ENCODE measurements around the gene SWI5. TPM values are rescaled to one million over a fixed set of nuclear protein-coding genes. Genes with fewer than 3 reads are reported as not detected.

SWI5 gene
- total and polyA plus RNA-seq, 9 of the 15 experiments (the other 6 are each of a cell fraction or from before 2014, with no cell fraction given) = 62.8 to 133 (median 95.9) TPM

MicroRNA genes within 50 kb of the gene (microRNA counts, 767-probe panel; counts per million panel counts)
- microRNA hsa-miR-199b-5p (3,237 counts per million, percentile 72 among the panel's probes with 10 or more counts), microRNA hsa-miR-3154 (not detected)

Small RNA genes within 50 kb of the gene (microRNA-seq; reads per million reads assigned to microRNA genes)
- 287 reads per million, percentile 87 among the genes with 10 or more reads in this experiment for gene MIR199B (ENCODE audit: borderline microRNAs expressed)
- gene MIR3154 (ENCODE audit: borderline microRNAs expressed) = not detected

Small RNA genes within 50 kb of the gene (small RNA-seq; reads per million reads assigned to genes)
- gene MIR199B (24.6 reads per million, percentile 97 among the genes with 10 or more reads in this experiment), gene MIR3154 (not detected)

Other genes with a start within 250 kb of the SWI5 start
Only the 7 nearest of the 15 such genes appear.
- 127 and 164 TPM in 2 replicates for gene CIZ1, start 84.7 kb upstream of the SWI5 start, total RNA-seq (2014; rRNA removed)
- gene CIZ1, start 84.7 kb upstream of the SWI5 start, total RNA-seq (2014; rRNA removed; fragmentation: Illumina TruSeq; extraction: Trizol) = 55.4 and 57.1 TPM in 2 replicates
- gene CIZ1, start 84.7 kb upstream of the SWI5 start, total RNA-seq (2015; rRNA removed; fragmentation: Illumina TruSeq; extraction: Trizol) = 83.7 and 87.8 TPM in 2 replicates
- 329 and 330 TPM in 2 replicates for gene CIZ1, start 84.7 kb upstream of the SWI5 start, total RNA-seq (2021)
- 82.1 and 168 TPM in 2 replicates for gene CIZ1, start 84.7 kb upstream of the SWI5 start, polyA plus RNA-seq (2011; rRNA removed)
- gene CIZ1, start 84.7 kb upstream of the SWI5 start, polyA plus RNA-seq (2014; fragmentation: Illumina TruSeq; extraction: Trizol) = 244 and 291 TPM in 2 replicates
- 10 to 100 TPM in 1 of 2 experiments, 1 to 10 TPM in 1; 6.6 to 12.6 TPM for gene CIZ1, start 84.7 kb upstream of the SWI5 start, polyA plus RNA-seq (2014; fragmentation: Nextera tagmentation; extraction: Ambion mirVana)
- 161 and 175 TPM in 2 replicates for gene CIZ1, start 84.7 kb upstream of the SWI5 start, polyA plus RNA-seq (2014; rRNA removed)
- gene DNM1, start 72.9 kb upstream of the SWI5 start, total RNA-seq (2014; rRNA removed) = 6.6 and 7.9 TPM in 2 replicates
- gene DNM1, start 72.9 kb upstream of the SWI5 start, total RNA-seq (2014; rRNA removed; fragmentation: Illumina TruSeq; extraction: Trizol) = 4.5 and 5.2 TPM in 2 replicates
- gene DNM1, start 72.9 kb upstream of the SWI5 start, total RNA-seq (2015; rRNA removed; fragmentation: Illumina TruSeq; extraction: Trizol) = 8.4 and 9.1 TPM in 2 replicates
- gene DNM1, start 72.9 kb upstream of the SWI5 start, total RNA-seq (2021) = 20.7 and 23.1 TPM in 2 replicates
- gene DNM1, start 72.9 kb upstream of the SWI5 start, polyA plus RNA-seq (2011; rRNA removed) = 9.5 and 33.1 TPM in 2 replicates
- 10.0 and 15.5 TPM in 2 replicates for gene DNM1, start 72.9 kb upstream of the SWI5 start, polyA plus RNA-seq (2014; fragmentation: Illumina TruSeq; extraction: Trizol)
- gene DNM1, start 72.9 kb upstream of the SWI5 start, polyA plus RNA-seq (2014; fragmentation: Nextera tagmentation; extraction: Ambion mirVana) = under 1 TPM; 0.39 to 0.58 TPM
- gene DNM1, start 72.9 kb upstream of the SWI5 start, polyA plus RNA-seq (2014; rRNA removed) = 17.6 TPM in 2 replicates
- gene GOLGA2, start 269 bp upstream of the SWI5 start, total RNA-seq (2014; rRNA removed) = 101 and 116 TPM in 2 replicates
- gene GOLGA2, start 269 bp upstream of the SWI5 start, total RNA-seq (2014; rRNA removed; fragmentation: Illumina TruSeq; extraction: Trizol) = 70.7 and 80.5 TPM in 2 replicates
- gene GOLGA2, start 269 bp upstream of the SWI5 start, total RNA-seq (2015; rRNA removed; fragmentation: Illumina TruSeq; extraction: Trizol) = 69.2 and 75.1 TPM in 2 replicates
- 91.3 and 109 TPM in 2 replicates for gene GOLGA2, start 269 bp upstream of the SWI5 start, total RNA-seq (2021)
- gene GOLGA2, start 269 bp upstream of the SWI5 start, polyA plus RNA-seq (2011; rRNA removed) = 76.0 and 137 TPM in 2 replicates
- gene GOLGA2, start 269 bp upstream of the SWI5 start, polyA plus RNA-seq (2014; fragmentation: Illumina TruSeq; extraction: Trizol) = 117 and 122 TPM in 2 replicates
- gene GOLGA2, start 269 bp upstream of the SWI5 start, polyA plus RNA-seq (2014; fragmentation: Nextera tagmentation; extraction: Ambion mirVana) = 10 to 100 TPM; 15.7 to 21.9 TPM
- gene GOLGA2, start 269 bp upstream of the SWI5 start, polyA plus RNA-seq (2014; rRNA removed) = 98.1 and 138 TPM in 2 replicates
- 46.0 and 90.9 TPM in 2 replicates for gene TRUB2, start 46.2 kb downstream of the SWI5 start, total RNA-seq (2014; rRNA removed)
- 43.0 and 63.0 TPM in 2 replicates for gene TRUB2, start 46.2 kb downstream of the SWI5 start, total RNA-seq (2014; rRNA removed; fragmentation: Illumina TruSeq; extraction: Trizol)
- gene TRUB2, start 46.2 kb downstream of the SWI5 start, total RNA-seq (2015; rRNA removed; fragmentation: Illumina TruSeq; extraction: Trizol) = 72.7 and 74.7 TPM in 2 replicates
- gene TRUB2, start 46.2 kb downstream of the SWI5 start, total RNA-seq (2021) = 91.3 and 104 TPM in 2 replicates
- 64.4 and 79.2 TPM in 2 replicates for gene TRUB2, start 46.2 kb downstream of the SWI5 start, polyA plus RNA-seq (2011; rRNA removed)
- gene TRUB2, start 46.2 kb downstream of the SWI5 start, polyA plus RNA-seq (2014; fragmentation: Illumina TruSeq; extraction: Trizol) = 110 and 117 TPM in 2 replicates
- 10 to 100 TPM in 1 of 2 experiments, 1 to 10 TPM in 1; 9.3 to 24.2 TPM for gene TRUB2, start 46.2 kb downstream of the SWI5 start, polyA plus RNA-seq (2014; fragmentation: Nextera tagmentation; extraction: Ambion mirVana)
- 56.7 and 89.1 TPM in 2 replicates for gene TRUB2, start 46.2 kb downstream of the SWI5 start, polyA plus RNA-seq (2014; rRNA removed)
- 104 and 150 TPM in 2 replicates for gene COQ4, start 46.6 kb downstream of the SWI5 start, total RNA-seq (2014; rRNA removed)
- gene COQ4, start 46.6 kb downstream of the SWI5 start, total RNA-seq (2014; rRNA removed; fragmentation: Illumina TruSeq; extraction: Trizol) = 44.3 and 48.5 TPM in 2 replicates
- 66.2 and 67.2 TPM in 2 replicates for gene COQ4, start 46.6 kb downstream of the SWI5 start, total RNA-seq (2015; rRNA removed; fragmentation: Illumina TruSeq; extraction: Trizol)
- 102 and 107 TPM in 2 replicates for gene COQ4, start 46.6 kb downstream of the SWI5 start, total RNA-seq (2021)
- gene COQ4, start 46.6 kb downstream of the SWI5 start, polyA plus RNA-seq (2011; rRNA removed) = 113 and 117 TPM in 2 replicates
- 58.3 and 90.4 TPM in 2 replicates for gene COQ4, start 46.6 kb downstream of the SWI5 start, polyA plus RNA-seq (2014; fragmentation: Illumina TruSeq; extraction: Trizol)
- gene COQ4, start 46.6 kb downstream of the SWI5 start, polyA plus RNA-seq (2014; fragmentation: Nextera tagmentation; extraction: Ambion mirVana) = 10 to 100 TPM in 1 of 2 experiments, 1 to 10 TPM in 1; 9.1 to 11.3 TPM
- 135 and 140 TPM in 2 replicates for gene COQ4, start 46.6 kb downstream of the SWI5 start, polyA plus RNA-seq (2014; rRNA removed)
- gene SLC27A4, start 64.3 kb downstream of the SWI5 start, total RNA-seq (2014; rRNA removed) = 22.6 and 36.7 TPM in 2 replicates
- 6.1 and 8.1 TPM in 2 replicates for gene SLC27A4, start 64.3 kb downstream of the SWI5 start, total RNA-seq (2014; rRNA removed; fragmentation: Illumina TruSeq; extraction: Trizol)
- gene SLC27A4, start 64.3 kb downstream of the SWI5 start, total RNA-seq (2015; rRNA removed; fragmentation: Illumina TruSeq; extraction: Trizol) = 14.0 TPM in 2 replicates
- gene SLC27A4, start 64.3 kb downstream of the SWI5 start, total RNA-seq (2021) = 31.6 and 35.7 TPM in 2 replicates
- 7.9 and 9.1 TPM in 2 replicates for gene SLC27A4, start 64.3 kb downstream of the SWI5 start, polyA plus RNA-seq (2011; rRNA removed)
- gene SLC27A4, start 64.3 kb downstream of the SWI5 start, polyA plus RNA-seq (2014; fragmentation: Illumina TruSeq; extraction: Trizol) = 16.1 and 22.7 TPM in 2 replicates
- under 1 TPM; 0.25 to 0.92 TPM for gene SLC27A4, start 64.3 kb downstream of the SWI5 start, polyA plus RNA-seq (2014; fragmentation: Nextera tagmentation; extraction: Ambion mirVana)
- gene SLC27A4, start 64.3 kb downstream of the SWI5 start, polyA plus RNA-seq (2014; rRNA removed) = 16.0 and 18.1 TPM in 2 replicates
- 53.3 and 68.0 TPM in 2 replicates for gene URM1, start 95.1 kb downstream of the SWI5 start, total RNA-seq (2014; rRNA removed)
- gene URM1, start 95.1 kb downstream of the SWI5 start, total RNA-seq (2014; rRNA removed; fragmentation: Illumina TruSeq; extraction: Trizol) = 25.4 and 35.7 TPM in 2 replicates
- gene URM1, start 95.1 kb downstream of the SWI5 start, total RNA-seq (2015; rRNA removed; fragmentation: Illumina TruSeq; extraction: Trizol) = 33.7 and 37.3 TPM in 2 replicates
- 82.0 and 83.8 TPM in 2 replicates for gene URM1, start 95.1 kb downstream of the SWI5 start, total RNA-seq (2021)
- 57.0 and 74.4 TPM in 2 replicates for gene URM1, start 95.1 kb downstream of the SWI5 start, polyA plus RNA-seq (2011; rRNA removed)
- 88.9 and 90.6 TPM in 2 replicates for gene URM1, start 95.1 kb downstream of the SWI5 start, polyA plus RNA-seq (2014; fragmentation: Illumina TruSeq; extraction: Trizol)
- 10 to 100 TPM; 10.1 to 24.7 TPM for gene URM1, start 95.1 kb downstream of the SWI5 start, polyA plus RNA-seq (2014; fragmentation: Nextera tagmentation; extraction: Ambion mirVana)
- gene URM1, start 95.1 kb downstream of the SWI5 start, polyA plus RNA-seq (2014; rRNA removed) = 72.1 and 81.3 TPM in 2 replicates